ENCODE data around the gene ZNF70.

GRCh38 chr22:23762842-23763578 is 12.1 kb upstream of the ZNF70 start, which contains the start of gene C22orf15:
- no peak for TF ChIP-seq CTCF (conservative IDR thresholded peaks at IDR 0.05; ENCODE audit: low read depth, low read length)
- TF ChIP-seq EZH2 (IDR thresholded peaks at IDR 0.05; ENCODE audit: borderline replicate concordance, low read depth, low read length, poor library complexity, severe bottlenecking), result no peak

Measured in A673 (cell line).